RPMI8226 (cell line): ENCODE data around the gene SMYD1.

Source experiments
- DNase-seq: peaks from one replicate; pipeline ENCODE4 v3.0.0-alpha.2; 2015

Gene SMYD1

GRCh38 chr2:88147145-88147544 lies 79.5 kb downstream of the SMYD1 start:
- no peak for DNase-seq

GRCh38 chr2:88148929-88149438 lies 81.4 kb downstream of the SMYD1 start:
- no peak for DNase-seq

- no peak for DNase-seq
Observed at GRCh38 chr2:88159481-88159880, 91.9 kb downstream of the SMYD1 start.

- DNase-seq: peak; percentile 61
Observed at GRCh38 chr2:88159955-88160415, 92.4 kb downstream of the SMYD1 start.

- no peak for DNase-seq
Observed at GRCh38 chr2:88160517-88160916, 92.9 kb downstream of the SMYD1 start.

GRCh38 chr2:88161446-88162244 lies 94.0 kb downstream of the SMYD1 start:
- DNase-seq: no peak
